Hair follicle dermal papilla cell (primary cell): ENCODE measurements around the gene GATM. TPM values are rescaled to one million over a fixed set of nuclear protein-coding genes. Genes with fewer than 3 reads are reported as not detected.

Source experiments
- small RNA-seq: library from RNA; depleted of rRNA; stranded (forward); fragments of <200 nt; gene quantifications from one replicate; pipeline ENCODE3, GENCODE V24; 2012
- total RNA-seq: library from RNA; depleted of rRNA; stranded (reverse); fragments of >200 nt; gene quantifications from 2 replicates; pipeline ENCODE4 v1.2.3, GENCODE V29; 2012

Gene GATM, protein sequence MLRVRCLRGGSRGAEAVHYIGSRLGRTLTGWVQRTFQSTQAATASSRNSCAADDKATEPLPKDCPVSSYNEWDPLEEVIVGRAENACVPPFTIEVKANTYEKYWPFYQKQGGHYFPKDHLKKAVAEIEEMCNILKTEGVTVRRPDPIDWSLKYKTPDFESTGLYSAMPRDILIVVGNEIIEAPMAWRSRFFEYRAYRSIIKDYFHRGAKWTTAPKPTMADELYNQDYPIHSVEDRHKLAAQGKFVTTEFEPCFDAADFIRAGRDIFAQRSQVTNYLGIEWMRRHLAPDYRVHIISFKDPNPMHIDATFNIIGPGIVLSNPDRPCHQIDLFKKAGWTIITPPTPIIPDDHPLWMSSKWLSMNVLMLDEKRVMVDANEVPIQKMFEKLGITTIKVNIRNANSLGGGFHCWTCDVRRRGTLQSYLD
- not detected in 2 replicates for total RNA-seq

DNA sequence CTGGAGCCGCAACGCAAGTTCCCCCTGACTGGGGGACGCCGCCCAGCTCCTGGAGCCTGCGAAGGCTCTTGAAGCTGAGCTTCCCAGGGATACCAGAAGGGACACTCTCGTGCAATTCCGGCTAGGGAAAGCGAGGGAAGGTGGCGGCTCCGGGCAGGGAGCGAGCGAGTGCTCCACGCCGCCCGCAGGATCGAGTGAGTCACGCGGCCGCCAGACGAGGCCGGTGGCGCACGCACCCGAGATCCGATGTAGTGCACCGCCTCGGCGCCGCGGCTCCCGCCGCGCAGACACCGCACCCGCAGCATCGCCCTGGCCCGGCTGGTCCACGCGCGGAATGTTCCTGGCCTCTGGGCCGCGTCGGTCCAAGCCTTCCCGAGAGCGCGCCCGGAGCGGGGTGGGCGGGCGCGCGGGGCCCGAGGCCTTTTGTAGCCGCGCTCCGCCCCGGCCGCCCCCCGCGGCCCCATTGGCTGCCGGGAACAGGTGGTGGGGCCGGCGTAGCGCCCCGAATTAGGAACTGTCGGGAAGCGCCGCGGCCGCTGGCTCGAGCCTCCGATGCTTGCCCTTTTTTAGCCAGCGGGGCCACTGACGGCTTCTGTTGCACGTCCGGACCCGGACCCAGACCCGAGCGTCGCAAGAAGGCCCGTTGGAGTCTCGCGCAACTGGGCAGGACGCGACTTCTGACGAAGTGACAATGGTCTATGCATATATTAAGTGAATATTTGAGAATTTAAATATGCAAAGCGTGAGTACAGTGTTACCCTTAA is at the start of gene GATM:
Gene GATM, minus strand, starts transcription at position 396 of the 764 bp plus-strand sequence. Its CDS starts 91 bp downstream, at position 305.

Small RNA genes within 50 kb of the gene (small RNA-seq; reads per million reads assigned to genes)
- gene RNU6-953P, result not detected

Other genes with a start within 250 kb of the GATM start
- 0.49 and 0.97 TPM in 2 replicates for gene DUOXA1, start 248.7 kb downstream of the GATM start, total RNA-seq
- 0.85 and 1.5 TPM in 2 replicates for gene DUOX1, start 248.6 kb downstream of the GATM start, total RNA-seq
- gene SHF, start 190.6 kb downstream of the GATM start, total RNA-seq, result 7.8 and 8.4 TPM in 2 replicates
- not detected in 2 replicates for gene SLC28A2, start 126.3 kb downstream of the GATM start, total RNA-seq
- 14.2 and 16.1 TPM in 2 replicates for gene SLC30A4, start 144.2 kb upstream of the GATM start, total RNA-seq
- gene BLOC1S6, start 208.8 kb upstream of the GATM start, total RNA-seq, result 85.9 and 89.9 TPM in 2 replicates